Stimulated activated CD4-positive, alpha-beta T cell treated with anti-CD3 and anti-CD28 coated beads, Interleukin-4, amount 100 ng/mL, for 1 hour (primary cell): ENCODE results near the gene GDPD5.

ENCODE experiments used
- DNase-seq: peaks from one replicate; pipeline ENCODE4 v3.0.0-alpha.2; 2020

GDPD5 gene

DNA sequence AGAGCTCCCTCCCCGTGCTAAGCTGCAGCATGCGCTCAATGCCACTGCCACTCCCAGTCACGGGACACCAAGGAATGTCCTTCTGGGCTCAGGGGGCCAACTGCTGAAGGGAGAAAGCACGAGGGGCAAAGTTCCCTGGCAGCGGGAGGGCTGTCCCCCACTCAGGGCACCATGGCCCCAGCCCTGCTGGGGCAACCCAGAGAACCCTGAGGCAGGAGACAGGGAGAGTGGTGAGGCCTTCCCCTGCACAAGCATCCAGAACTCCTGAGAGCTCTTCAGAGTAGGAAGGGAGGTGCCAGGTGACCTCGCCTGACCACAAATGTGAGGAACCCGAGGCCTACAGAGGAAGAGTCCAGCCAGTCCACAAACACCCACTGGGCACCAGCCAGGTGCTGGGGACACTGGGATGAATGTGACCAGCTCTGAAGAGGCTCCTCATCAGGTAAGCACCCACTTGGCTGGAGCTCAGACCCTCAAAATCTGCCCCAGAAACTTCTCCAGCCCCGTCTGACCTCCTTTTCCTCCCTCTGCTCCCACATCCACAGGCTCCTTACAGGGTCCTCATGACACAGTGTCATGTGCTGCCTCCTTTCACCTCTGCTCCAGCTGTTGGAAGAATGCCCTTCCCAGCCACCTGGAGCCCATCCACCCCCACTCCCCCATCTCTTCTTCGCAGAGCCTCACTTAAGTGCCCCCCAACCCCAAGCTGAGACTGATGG is 15.6 kb downstream of the GDPD5 start:
- no peak for DNase-seq

DNA sequence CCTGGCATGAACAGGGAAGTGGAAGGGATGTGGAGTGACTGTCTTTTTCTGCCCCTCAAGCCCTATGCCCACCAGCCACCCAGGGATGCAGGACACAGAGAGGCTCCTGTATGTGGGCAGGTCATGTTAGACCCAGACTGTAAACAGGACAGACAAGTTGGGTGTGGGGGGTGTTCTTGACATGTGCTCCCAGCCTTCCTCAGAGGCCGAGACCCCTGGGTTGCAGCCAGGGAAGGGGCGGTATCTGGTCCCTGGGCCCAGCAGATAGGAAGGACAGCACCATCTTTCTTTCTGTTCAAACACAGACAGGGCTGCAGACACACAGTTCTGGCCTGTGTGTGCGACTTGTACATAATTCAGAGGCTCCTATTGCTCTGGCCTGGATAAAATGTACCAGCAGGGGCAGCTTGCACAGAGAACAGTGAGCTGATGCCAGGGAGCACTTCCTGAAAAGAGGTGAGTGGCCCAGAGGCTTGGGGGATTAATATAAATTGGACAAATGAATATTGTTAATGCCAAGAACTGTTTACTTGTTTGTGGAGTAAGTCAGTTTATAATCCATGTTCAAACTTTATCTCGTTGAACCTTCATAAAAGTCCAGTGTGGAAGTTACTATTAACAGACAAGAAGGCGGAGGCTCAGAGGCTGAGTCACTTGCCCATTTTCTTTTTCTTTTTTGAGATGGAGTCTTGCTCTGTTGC is 16.6 kb downstream of the GDPD5 start:
- DNase-seq, result no peak

DNA sequence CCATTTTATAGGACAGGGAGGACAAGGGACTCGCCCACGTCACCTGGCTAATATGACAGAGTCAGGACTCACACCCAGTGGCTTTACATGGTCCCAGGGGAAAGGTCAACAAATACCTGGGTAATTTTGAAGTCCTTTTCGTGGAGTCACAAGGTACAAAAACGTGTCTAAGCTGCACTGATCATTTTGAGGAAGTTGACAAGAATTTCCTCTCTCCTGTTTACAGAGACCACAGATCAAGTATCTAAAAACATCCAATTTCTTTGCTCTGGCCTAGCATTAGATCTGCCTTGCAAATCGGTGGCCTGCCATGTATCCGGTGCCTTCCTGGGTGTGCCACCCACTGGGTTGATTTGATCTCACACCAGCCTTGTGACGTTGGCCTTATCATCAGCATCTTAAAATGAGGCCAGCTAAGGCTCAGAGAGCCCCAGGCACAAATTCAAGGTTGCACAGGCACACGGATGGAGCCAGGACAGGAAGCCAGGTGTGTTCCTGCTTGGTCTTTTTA is 17.6 kb downstream of the GDPD5 start:
- no peak for DNase-seq

DNA sequence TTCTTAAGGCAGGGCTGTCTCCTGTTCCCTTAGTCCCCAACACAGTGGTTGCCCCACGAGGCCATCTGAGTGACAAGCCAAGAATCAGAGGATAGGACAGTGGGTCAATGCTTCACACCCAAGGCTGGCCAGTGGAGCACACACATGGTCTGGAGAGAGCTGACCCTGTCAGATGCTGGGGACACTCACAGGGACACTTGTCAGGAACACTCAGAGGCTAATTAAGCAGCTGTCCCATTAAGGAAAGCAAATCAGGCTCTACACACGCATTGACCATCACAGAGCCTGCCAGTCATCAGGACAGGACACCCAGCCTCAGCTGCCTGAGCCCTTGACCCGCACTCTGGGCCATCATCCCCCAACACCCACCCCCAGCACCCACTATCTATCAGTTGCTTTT is 18.2 kb downstream of the GDPD5 start:
- DNase-seq, result no peak

DNA sequence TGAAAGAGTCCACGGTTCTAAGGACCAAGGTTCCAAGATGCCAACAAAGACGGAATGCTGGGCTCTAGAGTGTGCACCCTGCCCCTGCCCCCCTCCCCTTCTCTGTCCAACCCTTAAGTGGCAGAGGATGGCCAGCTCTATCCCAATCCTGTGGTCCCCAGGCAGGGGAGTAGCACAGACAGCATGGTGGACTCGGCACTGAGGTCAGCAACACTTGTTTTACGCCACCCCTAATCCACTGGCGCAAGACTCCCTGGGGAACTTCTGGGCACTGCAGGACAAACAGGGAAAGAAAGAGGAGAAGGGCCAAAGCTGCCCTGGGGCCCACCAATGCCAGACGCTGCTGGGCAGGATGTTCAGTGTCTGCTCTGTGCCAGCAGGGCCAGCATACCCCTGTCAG is 18.9 kb downstream of the GDPD5 start:
- no peak for DNase-seq

DNA sequence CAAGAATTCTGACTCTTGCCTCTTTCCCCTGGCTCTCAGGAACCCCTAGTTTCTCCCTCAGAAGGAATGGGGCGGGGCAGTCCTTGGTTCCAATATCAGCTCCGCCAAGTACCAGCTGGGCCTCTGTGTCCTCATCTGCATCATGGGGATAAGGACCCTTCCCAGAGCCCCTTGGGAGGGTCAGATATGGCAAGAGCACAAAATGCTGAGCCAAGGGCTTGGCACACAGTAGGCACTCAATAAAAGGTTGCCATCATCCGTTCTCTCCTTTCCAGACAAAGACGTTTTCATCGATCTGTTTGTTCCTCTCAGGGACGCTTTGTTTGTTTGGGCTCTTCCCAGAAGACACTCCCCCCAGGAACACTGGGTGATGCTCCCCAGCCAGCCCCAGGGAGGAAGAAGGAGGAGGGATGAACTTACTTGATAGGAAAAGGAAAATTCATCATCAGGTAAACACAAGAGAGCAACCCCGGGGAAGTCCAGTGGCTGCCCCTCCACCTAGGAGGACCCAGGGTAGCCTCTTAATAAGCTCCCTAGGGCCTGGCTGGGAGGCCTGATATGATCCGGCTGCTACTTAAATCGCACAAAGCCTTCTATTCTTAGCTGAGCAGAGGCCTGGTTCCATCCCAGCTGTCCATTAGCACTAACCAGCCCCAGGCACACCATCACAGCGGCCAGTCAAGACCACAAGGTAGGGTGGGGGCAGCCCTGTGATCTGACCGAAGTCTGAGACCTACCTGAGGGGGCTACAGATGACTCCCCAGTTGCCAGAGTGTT is 19.6 kb downstream of the GDPD5 start:
- DNase-seq, result no peak

DNA sequence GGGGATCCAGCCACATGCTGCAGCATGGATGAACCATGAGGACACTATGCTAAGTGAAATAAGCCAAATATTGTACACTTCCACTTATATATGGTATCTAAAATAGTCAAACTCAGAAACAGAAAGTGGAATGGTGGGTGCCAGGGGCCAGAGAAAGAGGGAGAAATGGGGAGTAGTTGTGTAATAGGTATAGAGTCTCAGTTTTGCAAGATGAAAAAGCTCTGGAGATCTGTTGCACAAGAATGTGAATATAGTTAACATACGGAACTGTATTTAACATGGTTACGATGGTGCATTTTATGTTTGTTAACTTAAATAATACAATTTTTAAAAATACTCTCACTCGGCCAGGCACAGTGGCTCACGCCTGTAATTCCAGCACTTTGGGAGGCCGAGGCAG is 21.2 kb downstream of the GDPD5 start:
- DNase-seq, result no peak

DNA sequence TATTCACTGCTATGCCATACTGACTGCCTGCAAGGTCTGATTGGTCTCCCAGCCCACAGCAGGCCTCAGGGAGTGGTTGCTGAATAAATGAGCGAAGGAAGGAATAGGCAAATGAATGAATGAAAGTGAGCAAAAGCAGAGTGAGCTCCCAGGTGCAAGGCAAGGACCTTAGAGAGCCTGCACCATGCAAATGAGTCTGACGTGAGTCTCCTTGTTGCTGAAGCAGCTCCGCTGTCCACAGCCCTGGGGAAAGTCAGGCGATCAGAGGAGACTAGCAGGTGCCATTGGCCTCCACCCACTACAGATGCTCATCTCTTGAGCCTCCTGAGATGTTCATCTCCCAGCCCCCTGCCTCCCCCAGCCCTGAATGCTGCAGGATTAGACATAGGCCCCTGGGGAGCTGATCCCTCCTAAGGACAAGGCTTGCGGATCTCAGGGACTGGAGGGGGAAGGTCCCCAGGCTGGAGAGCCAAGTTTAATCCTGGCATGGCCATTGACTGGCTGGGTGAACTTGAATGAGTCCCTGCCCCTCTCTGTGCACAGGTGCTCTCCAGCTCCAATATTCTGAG is 22.1 kb downstream of the GDPD5 start:
- DNase-seq, result no peak

DNA sequence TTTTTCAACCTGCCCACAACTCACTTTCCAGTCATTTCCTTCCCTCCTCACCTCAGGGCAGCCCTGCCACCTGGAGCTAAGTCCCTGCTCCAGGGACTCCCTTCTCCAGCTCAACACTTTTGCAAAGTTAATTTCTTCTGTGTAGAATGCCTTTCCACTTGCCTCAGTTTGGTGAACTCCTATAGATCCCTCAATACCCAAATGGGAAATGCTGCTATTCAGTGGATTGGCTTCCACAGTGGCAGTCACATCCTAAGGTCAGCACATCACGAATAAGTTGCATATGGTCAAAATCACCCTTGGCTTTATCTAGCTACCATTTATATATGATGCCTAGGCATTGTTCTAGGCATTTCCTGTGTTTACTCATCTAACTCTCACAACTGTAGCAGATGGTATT is 23.6 kb downstream of the GDPD5 start:
- DNase-seq, result no peak

DNA sequence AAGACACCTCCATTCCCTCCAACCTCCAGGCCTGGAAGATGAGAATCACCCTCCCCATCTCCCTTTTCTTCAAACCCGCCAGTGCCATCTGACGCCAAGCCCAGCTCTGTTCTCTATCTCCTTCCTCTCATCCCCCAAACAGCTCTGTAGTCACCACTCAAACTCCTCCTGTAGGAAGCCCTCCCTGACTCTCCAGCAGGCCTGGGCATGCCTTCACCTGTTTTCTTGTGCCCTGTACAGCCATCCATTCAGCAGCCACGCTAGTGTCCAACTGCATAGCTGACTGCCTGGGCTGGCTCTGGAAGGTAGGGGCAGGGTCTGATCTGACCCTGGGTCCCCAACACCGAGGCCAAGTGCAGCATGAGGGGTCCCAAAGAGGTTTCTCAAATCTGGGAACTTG is 25.0 kb downstream of the GDPD5 start:
- DNase-seq, result no peak

DNA sequence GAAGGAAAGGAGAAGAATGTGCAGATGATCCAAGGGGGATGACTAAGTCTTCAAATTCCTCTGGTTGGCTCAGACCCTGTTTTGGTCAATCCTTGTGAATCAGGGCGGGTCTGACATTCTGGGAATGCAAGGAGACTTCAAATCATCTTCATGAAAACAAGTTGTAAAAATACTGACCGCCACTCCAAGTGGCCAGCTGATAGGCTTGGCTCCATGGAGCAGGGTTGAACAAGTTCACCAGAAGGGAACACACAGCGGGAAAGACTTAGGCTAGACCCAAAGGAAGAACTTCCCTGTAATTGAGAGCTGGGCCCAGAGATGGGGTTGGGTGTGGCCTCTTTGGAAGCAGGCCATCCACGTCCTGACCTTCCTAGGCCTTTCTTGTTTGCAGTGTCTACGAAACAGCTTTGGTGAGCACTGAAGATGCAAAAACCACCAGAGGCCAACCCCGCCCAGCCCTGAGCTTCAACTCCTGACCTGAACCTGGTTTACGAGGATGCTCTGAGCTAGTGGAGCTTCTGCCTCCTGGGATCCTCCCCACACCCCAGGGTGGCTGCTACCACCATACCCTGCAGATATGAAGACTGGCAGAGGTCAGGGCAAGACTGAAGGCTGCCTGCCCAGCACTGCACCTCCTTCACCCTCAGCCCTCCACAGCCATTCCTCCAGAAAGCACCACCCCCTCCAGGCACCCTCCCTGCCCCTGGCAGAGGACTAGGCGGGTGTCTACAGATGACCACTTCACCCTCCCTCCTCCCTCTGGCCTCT is 26.1 kb downstream of the GDPD5 start:
- DNase-seq, result no peak

DNA sequence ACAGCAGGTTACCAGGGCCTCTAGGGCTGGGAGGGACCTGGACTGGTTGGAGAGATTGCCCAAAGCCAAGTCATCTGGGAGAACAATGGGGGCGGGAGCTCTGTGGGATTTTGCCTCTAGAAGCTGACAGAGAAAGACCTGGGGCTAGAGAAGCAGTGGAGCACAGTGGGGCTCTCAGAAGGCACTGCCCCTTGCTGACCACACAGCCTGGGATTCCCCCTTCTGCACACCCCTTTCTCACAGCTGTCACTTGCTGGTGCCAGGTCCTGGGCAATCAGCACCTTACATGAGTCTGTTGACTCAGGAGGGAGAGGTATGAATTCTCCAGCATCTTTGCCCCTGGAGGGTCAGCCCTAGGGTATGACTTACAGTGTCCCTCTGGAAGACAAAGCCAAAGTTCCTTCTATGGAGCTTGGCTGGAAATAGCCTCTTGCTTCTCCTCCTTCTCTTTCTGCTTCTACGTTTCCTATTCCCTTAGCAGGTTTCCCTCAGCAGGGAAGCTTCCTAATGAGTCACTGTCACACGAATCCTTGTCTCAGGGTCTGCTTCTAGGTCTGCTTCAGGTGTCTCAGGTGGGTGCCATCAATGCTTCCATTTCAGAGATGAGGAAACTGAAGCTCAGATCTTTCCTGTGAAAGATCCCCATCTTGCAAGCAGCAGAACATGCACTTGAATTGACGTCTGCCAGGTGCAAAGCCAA is 27.0 kb downstream of the GDPD5 start:
- DNase-seq, result no peak

DNA sequence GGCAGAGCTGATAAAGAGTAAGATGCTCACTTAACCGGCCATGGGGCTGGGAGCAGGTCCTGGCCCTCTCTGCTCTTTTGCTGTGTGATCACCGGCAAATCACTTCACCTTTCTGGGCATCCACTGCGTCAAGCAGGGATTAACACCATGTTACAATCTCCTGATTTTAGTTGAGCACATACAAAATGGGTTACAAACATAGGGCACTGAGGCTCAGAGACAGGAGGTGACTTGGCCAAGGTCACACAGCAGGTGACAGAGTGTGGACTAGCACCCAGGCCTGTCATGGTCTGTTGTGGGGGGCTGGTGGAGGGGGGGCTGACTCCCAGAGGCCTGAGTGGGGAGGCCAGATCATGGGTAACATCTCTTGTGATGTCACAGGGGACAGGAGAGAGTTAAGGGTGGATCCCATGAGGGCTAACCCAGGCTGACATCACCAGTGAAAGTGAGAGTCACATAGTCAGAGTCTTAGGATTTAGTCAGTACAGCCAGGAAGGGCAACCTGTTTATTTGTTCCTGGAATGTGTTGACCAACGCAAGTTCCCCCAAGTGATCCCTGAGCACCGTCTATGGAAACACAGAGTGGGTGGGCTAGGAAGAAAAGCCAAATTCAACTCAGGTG is 27.8 kb downstream of the GDPD5 start:
- DNase-seq, result no peak

DNA sequence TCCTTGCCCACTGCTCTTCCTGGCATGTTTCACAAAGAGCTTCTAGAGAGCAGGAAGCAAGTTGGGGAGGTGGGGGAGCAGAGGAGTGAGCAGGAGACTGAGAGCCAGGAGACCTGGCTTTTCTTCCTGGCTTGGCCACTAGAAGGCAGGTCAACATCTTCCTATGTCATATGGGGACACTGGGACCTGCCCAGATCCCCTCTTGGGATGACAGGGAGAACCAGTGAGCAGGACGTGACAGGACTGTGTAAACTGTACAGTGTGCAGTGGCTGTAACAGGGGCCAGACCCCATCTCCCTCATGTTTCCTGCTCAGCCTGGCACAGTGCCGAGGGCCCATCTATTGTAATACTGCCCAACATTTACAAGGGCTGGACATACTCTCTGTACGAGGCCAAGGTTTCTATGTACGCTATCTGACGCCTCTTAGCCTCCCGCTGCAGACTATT is 29.4 kb downstream of the GDPD5 start:
- no peak for DNase-seq

DNA sequence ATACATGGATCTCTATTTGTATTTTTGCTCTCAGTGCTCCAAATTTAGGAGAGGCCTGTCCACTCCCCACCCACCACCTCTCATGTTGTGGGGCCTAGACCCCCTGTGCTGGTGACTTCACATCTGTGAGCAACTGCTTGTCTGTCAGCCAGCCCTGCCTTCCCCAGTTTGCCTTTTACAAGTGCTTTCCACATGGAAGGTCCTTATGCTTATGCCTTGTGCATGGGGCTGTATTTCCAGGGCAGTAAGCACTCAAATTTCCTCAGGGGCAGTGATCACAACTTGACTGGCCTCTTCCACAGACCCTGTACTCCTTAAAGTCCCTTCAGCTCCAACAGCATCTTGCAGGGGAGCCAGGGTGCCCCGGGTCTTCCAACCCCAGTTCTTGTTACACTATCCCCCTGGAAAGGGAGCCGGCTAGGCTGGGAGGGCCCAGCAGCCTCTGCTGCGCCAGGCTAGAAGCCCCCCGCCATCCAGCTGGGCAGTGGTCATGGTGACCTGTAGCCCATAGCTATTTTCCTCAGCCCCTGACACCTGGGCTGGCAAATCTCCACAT is 29.9 kb downstream of the GDPD5 start:
- DNase-seq, result no peak

DNA sequence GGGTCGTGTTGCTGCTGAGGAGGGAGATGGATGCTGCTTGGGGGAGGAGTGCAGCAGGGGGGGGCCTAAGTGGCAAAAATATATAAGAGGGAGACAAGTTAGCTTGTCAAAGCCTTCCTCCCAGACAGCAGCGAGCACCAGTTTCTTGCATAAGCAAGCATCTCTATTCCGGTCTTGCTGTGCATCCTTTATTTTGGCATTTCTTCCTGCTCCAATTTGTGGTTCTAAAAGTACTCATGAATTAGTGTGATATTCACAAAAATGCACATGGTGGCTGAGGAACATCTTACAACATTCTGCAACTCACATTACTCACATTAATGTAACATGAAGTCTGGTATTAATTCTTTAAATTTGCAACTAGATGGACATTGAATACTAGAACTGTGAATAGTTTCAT is 32.1 kb downstream of the GDPD5 start:
- no peak for DNase-seq

DNA sequence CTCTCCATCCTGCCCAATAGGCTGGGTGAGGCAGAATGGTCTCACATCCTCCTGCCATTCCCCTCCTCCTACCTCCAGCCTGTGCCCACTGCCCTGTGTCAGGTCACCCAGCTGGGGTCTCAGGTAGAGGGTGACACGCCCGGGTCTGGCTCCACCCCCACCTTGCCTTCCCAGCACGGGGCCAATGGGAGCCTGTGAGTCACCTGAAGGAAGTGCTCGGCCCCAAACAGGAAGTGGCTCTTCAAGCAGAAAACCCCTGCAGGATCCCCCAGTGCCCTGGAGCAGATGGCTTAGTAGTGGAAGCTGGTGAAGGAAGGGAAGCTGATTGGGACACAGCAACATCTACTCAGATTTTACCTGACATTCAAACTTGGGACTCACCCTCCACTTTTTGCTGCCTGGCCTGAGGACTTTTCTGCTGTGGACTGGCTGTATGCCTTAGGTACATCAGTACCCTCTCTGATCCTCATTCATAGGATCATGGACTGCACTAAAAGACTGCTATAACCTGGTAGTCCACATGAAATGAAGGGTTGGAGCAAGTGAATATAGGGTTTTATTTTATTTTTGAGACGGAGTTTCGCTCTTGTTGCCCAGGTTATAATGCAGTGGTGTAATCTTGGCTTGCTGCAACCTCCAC is 33.4 kb downstream of the GDPD5 start:
- peak; percentile 58 for DNase-seq

DNA sequence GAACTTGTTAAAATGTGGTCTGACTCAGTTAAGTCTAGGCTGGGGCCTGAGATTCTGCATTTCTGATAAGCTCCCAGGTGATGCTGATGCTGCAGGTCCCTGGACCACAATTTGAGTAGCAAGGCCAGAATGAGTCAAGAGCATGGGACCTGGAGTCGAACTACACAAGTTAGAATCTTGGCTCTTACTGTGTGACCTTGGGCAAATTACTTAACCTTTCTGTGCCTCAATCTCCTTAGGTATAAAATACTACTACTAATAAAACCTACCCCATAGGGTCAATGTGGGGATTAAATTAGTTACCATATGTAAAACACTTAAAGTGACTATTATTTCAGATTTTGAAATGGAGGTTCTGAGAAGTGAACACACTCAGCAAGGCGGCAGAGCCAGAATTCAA is 34.3 kb downstream of the GDPD5 start:
- no peak for DNase-seq

DNA sequence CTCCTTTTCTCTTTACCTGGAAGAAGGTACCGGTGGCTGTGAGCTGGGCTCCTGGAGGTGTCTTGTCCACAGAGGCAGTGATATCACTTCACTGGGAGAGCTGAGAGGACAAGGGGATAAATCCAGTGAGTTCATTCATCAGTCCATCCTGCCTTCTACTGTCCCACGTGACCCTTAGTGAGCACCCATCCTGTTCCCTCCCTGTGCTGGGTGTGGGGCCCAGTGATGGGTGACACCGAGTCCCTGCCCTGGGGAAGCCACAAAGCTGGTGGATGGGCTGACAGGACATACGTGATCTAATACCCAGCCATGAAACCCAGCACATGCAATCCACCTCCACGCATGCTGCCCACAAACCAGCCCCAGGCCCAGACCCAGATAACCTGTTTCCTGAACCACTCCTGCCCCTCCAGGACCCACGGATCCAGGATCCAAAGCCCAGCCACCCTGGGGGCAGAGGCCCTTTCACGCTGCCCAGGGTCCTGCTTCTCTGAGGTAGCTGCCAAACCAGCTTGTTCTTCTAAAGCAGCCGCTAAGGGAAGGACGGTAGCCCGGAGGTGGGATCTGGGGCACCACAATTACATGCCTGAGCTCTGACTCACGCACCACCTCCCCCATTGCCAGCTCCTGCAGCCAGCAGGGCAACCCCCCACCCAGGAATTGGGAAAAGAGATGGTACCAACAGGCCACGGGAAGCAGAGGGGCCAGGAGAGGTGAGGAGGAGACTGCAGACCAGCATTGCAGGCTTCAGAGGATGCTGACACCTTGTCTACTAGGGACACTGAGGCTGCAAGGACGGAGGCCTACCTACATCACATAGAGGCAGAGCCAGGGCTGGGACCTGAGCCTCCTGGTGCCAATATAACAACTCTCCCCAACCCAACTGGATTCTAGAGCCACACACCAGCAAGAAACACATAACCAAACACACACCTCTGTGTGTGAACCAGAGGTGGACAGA is 35.2 kb downstream of the GDPD5 start:
- DNase-seq, result no peak
